ENCODE measurements around the gene SLC43A2.

The SLC43A2 gene

GRCh38 chr17:1580979-1581676 lies 47.5 kb downstream of the SLC43A2 start:
- Histone ChIP-seq H3K9me3 (ENCODE audit: control insufficient read depth, insufficient read depth, low read depth, low read length) (no peaks in the 10 kb centered on the region), H3K36me3 (ENCODE audit: control insufficient read depth in 2 of 2, insufficient read depth in 1 of 2, low read length in 2 of 2) (no peaks in the 10 kb centered on the region), H3K4me1 (ENCODE audit: control insufficient read depth, insufficient read depth, low read length) (no peaks in the 10 kb centered on the region), H3K27ac (ENCODE audit: extremely low read depth, low read depth, low read length) (no peak overlapping the region), H3K4me3 (ENCODE audit: low read depth, low read length) (no peak overlapping the region)
- ChIA-PET POLR2A (no interaction called here), CTCF (no interaction called here)
- TF ChIP-seq FEZF1 (tag by site-specific recombination; IDR thresholded peaks at IDR 0.05) (no peak), ZNF658 (tag by site-specific recombination; IDR thresholded peaks at IDR 0.05) (no peak), EGR2 (tag by site-specific recombination; IDR thresholded peaks at IDR 0.05; ENCODE audit: low read depth) (peak; percentile 62; the same call in 1 of the 2 replicates), ZNF148 (tag by site-specific recombination; IDR thresholded peaks at IDR 0.05; ENCODE audit: borderline replicate concordance) (no peak), AEBP2 (tag by site-specific recombination; IDR thresholded peaks at IDR 0.05; ENCODE audit: borderline replicate concordance) (no peak), PRDM4 (tag by site-specific recombination; IDR thresholded peaks at IDR 0.05) (no peak), ZFHX2 (tag by site-specific recombination; conservative IDR thresholded peaks at IDR 0.05) (peak; percentile 73), ZNF791 (tag by site-specific recombination; IDR thresholded peaks at IDR 0.05) (no peak), ZBTB48 (tag by site-specific recombination; IDR thresholded peaks at IDR 0.05) (no peak)

GRCh38 chr17:1578029-1578428 lies 50.6 kb downstream of the SLC43A2 start:
- TF ChIP-seq ZNF76 (tag by site-specific recombination; IDR thresholded peaks at IDR 0.05; ENCODE audit: borderline replicate concordance, low read depth) (no peak), EGR2 (tag by site-specific recombination; IDR thresholded peaks at IDR 0.05; ENCODE audit: low read depth) (peak; percentile 46), ZNF792 (tag by site-specific recombination; IDR thresholded peaks at IDR 0.05) (no peak), SCRT1 (tag by site-specific recombination; IDR thresholded peaks at IDR 0.05; ENCODE audit: borderline replicate concordance) (peak; percentile 40; the same call in 1 of the 2 replicates), SETDB1 (IDR thresholded peaks at IDR 0.05; ENCODE audit: insufficient read length, low read length) (no peak), ZFHX2 (tag by site-specific recombination; conservative IDR thresholded peaks at IDR 0.05) (peak; percentile 30; the same call in 1 of the 2 replicates), SCRT2 (tag by site-specific recombination; IDR thresholded peaks at IDR 0.05) (peak; percentile 54)
- H3K27ac ChIP-seq (ENCODE audit: extremely low read depth, low read depth, low read length), result no peak overlapping the region
- no peaks in the 10 kb centered on the region; the same call in 1 of the 2 replicates for H3K4me1 ChIP-seq (ENCODE audit: control insufficient read depth, insufficient read depth, low read length)
- ChIA-PET POLR2A (interaction anchor here (1.2 kb wide), 1 partner anchor 50 kb away, joined by 5 read pairs; the partner anchor contains the start of gene SLC43A2), CTCF (interaction anchor here (0.9 to 2.1 kb wide), 5 partner anchors 47 to 70 kb away, joined by 3 to 9 read pairs (median 5); partner anchors contain the start of gene SCARF1)
- H3K36me3 ChIP-seq (ENCODE audit: control insufficient read depth in 2 of 2, insufficient read depth in 1 of 2, low read length in 2 of 2), result no peaks in the 10 kb centered on the region
- H3K4me3 ChIP-seq (ENCODE audit: low read depth, low read length), result no peak overlapping the region
- no peaks in the 10 kb centered on the region for H3K9me3 ChIP-seq (ENCODE audit: control insufficient read depth, insufficient read depth, low read depth, low read length)
